Activated CD4-positive, alpha-beta T cell treated with anti-CD3 and anti-CD28 coated beads, Interleukin-2, amount 10 ng/mL, durations not matched to agents 7 days and 5 days (primary cell): ENCODE data around the gene FHIP2A. TPM values are rescaled to one million over a fixed set of nuclear protein-coding genes. Genes with fewer than 3 reads are reported as not detected.

ENCODE experiments used
- CTCF ChIA-PET: fragments of 350-600 bp; sonication (Branson Sonifier 250); formaldehyde crosslinking; loops from one replicate; lab custom pipeline; 2021; ENCODE audit warnings: antibody characterized with exemption; lab: Charles Lee
- POLR2A ChIA-PET: fragments of 350-600 bp; sonication (Branson Sonifier 250); formaldehyde crosslinking; loops from one replicate; lab custom pipeline; 2021; ENCODE audit warnings: antibody characterized with exemption; lab: Charles Lee
- DNase-seq: peaks from one replicate; pipeline ENCODE4 v3.0.0-alpha.2; 2020
- H3K27ac Mint-ChIP-seq: one replicate; pipeline ENCODE4 v1.8.0; 2021; ENCODE audit warnings: mild to moderate bottlenecking, moderate library complexity, mixed read lengths
- H3K27me3 Mint-ChIP-seq: one replicate; pipeline ENCODE4 v1.8.0; 2021; ENCODE audit warnings: mixed read lengths
- H3K36me3 Mint-ChIP-seq: one replicate; pipeline ENCODE4 v1.8.0; 2021; ENCODE audit warnings: low read depth, mixed read lengths
- H3K4me1 Mint-ChIP-seq: one replicate; pipeline ENCODE4 v1.8.0; 2021; ENCODE audit warnings: mixed read lengths
- H3K4me3 Mint-ChIP-seq: one replicate; pipeline ENCODE4 v1.8.0; 2021; ENCODE audit warnings: mild to moderate bottlenecking, moderate library complexity, mixed read lengths
- H3K9me3 Mint-ChIP-seq: one replicate; pipeline ENCODE4 v1.8.0; 2021; ENCODE audit warnings: mixed read lengths
- total RNA-seq, 2 experiments: library from RNA; stranded (reverse); gene quantifications; one replicate each; pipeline ENCODE4 v1.2.3, GENCODE V29; 2021

Gene FHIP2A
- total RNA-seq, 2 experiments from 2014 or later = 23.3 to 34.2 TPM

GRCh38 chr10:114795039-114795438 is 26.5 kb upstream of the FHIP2A start:
- POLR2A ChIA-PET = no interaction called here
- H3K27ac Mint-ChIP-seq = no peak overlapping the region
- peaks cover 21% of the 10 kb centered on the region for H3K9me3 Mint-ChIP-seq
- DNase-seq = no peak
- H3K4me3 Mint-ChIP-seq = no peak overlapping the region
- peaks cover 34% of the 10 kb centered on the region for H3K36me3 Mint-ChIP-seq
- H3K27me3 Mint-ChIP-seq = peaks cover 6% of the 10 kb centered on the region
- H3K4me1 Mint-ChIP-seq = peaks cover 16% of the 10 kb centered on the region
- CTCF ChIA-PET = no interaction called here

GRCh38 chr10:114800361-114800760 is 21.2 kb upstream of the FHIP2A start:
- Mint-ChIP-seq H3K36me3 (peaks cover 29% of the 10 kb centered on the region), H3K4me3 (peak overlapping the region; percentile 71), H3K4me1 (peaks cover 45% of the 10 kb centered on the region), H3K9me3 (peaks cover 17% of the 10 kb centered on the region), H3K27me3 (peaks cover 6% of the 10 kb centered on the region), H3K27ac (peak overlapping the region; percentile 96)
- POLR2A ChIA-PET = no interaction called here
- CTCF ChIA-PET = interaction anchor here (1.2 kb wide), 1 partner anchor 15 kb away, joined by 3 read pairs; no protein-coding TSS in a partner anchor
- DNase-seq = no peak

- peaks cover 17% of the 10 kb centered on the region for H3K9me3 Mint-ChIP-seq
- peaks cover 6% of the 10 kb centered on the region for H3K27me3 Mint-ChIP-seq
- ChIA-PET POLR2A (interaction anchor here (0.9 to 1.0 kb wide), 2 partner anchors 23 to 257 kb away, joined by 3 to 4 read pairs; no protein-coding TSS in a partner anchor), CTCF (interaction anchor here (0.9 to 1.3 kb wide), 4 partner anchors 10 to 20 kb away, joined by 3 to 5 read pairs (median 3); partner anchors contain the start of gene FHIP2A)
- peak overlapping the region; percentile 96 for H3K27ac Mint-ChIP-seq
- peaks cover 29% of the 10 kb centered on the region for H3K36me3 Mint-ChIP-seq
- peak; percentile 59 for DNase-seq
- peak overlapping the region; percentile 71 for H3K4me3 Mint-ChIP-seq
- peaks cover 45% of the 10 kb centered on the region for H3K4me1 Mint-ChIP-seq
Measured at GRCh38 chr10:114801411-114801813, 20.2 kb upstream of the FHIP2A start.

GRCh38 chr10:114802177-114802576 is 19.4 kb upstream of the FHIP2A start:
- ChIA-PET POLR2A (no interaction called here), CTCF (interaction anchor here (1.2 to 1.3 kb wide), 2 partner anchors 9 to 12 kb away, joined by 3 to 5 read pairs; no protein-coding TSS in a partner anchor)
- Mint-ChIP-seq H3K36me3 (peaks cover 22% of the 10 kb centered on the region), H3K27ac (peak overlapping the region; percentile 96), H3K4me1 (peaks cover 39% of the 10 kb centered on the region), H3K4me3 (no peak overlapping the region), H3K27me3 (no peaks in the 10 kb centered on the region), H3K9me3 (peaks cover 11% of the 10 kb centered on the region)
- DNase-seq = no peak

GRCh38 chr10:114806562-114807391 is 14.8 kb upstream of the FHIP2A start:
- Mint-ChIP-seq H3K9me3 (peaks cover 14% of the 10 kb centered on the region), H3K36me3 (peaks cover 12% of the 10 kb centered on the region), H3K27me3 (no peaks in the 10 kb centered on the region), H3K4me3 (no peak overlapping the region), H3K4me1 (peaks cover 33% of the 10 kb centered on the region), H3K27ac (no peak overlapping the region)
- CTCF ChIA-PET = no interaction called here
- POLR2A ChIA-PET = no interaction called here
- DNase-seq = no peak

GRCh38 chr10:114808982-114809381 is 12.6 kb upstream of the FHIP2A start:
- Mint-ChIP-seq H3K36me3 (peaks cover 8% of the 10 kb centered on the region), H3K4me3 (no peak overlapping the region), H3K27ac (no peak overlapping the region), H3K9me3 (peaks cover 11% of the 10 kb centered on the region), H3K27me3 (no peaks in the 10 kb centered on the region), H3K4me1 (peaks cover 28% of the 10 kb centered on the region)
- DNase-seq = no peak
- CTCF ChIA-PET = no interaction called here
- POLR2A ChIA-PET = no interaction called here

GRCh38 chr10:114810926-114811325 is 10.7 kb upstream of the FHIP2A start:
- Mint-ChIP-seq H3K36me3 (peaks cover 8% of the 10 kb centered on the region), H3K27ac (peak overlapping the region; percentile 88), H3K27me3 (peaks cover 5% of the 10 kb centered on the region), H3K4me3 (no peak overlapping the region), H3K9me3 (peaks cover 11% of the 10 kb centered on the region), H3K4me1 (peaks cover 28% of the 10 kb centered on the region)
- ChIA-PET CTCF (interaction anchor here (0.6 to 3.6 kb wide), 4 partner anchors 10 to 46 kb away, joined by 3 to 36 read pairs (median 4); partner anchors contain the start of gene FHIP2A), POLR2A (no interaction called here)
- DNase-seq = peak; percentile 20

GRCh38 chr10:114811862-114812261 is 9.7 kb upstream of the FHIP2A start:
- no peak overlapping the region for H3K27ac Mint-ChIP-seq
- CTCF ChIA-PET = interaction anchor here (1.5 to 3.6 kb wide), 2 partner anchors 10 kb away, joined by 5 to 36 read pairs; partner anchors contain the start of gene FHIP2A
- no peak overlapping the region for H3K4me3 Mint-ChIP-seq
- peaks cover 5% of the 10 kb centered on the region for H3K27me3 Mint-ChIP-seq
- POLR2A ChIA-PET = no interaction called here
- H3K4me1 Mint-ChIP-seq = peaks cover 28% of the 10 kb centered on the region
- DNase-seq = no peak
- peaks cover 11% of the 10 kb centered on the region for H3K9me3 Mint-ChIP-seq
- H3K36me3 Mint-ChIP-seq = peaks cover 8% of the 10 kb centered on the region

GRCh38 chr10:114815791-114816190 is 5.8 kb upstream of the FHIP2A start:
- Mint-ChIP-seq H3K36me3 (peaks cover 6% of the 10 kb centered on the region), H3K27me3 (peaks cover 22% of the 10 kb centered on the region), H3K4me1 (peaks cover 18% of the 10 kb centered on the region), H3K9me3 (peaks cover 4% of the 10 kb centered on the region), H3K27ac (no peak overlapping the region), H3K4me3 (no peak overlapping the region)
- DNase-seq = no peak
- POLR2A ChIA-PET = no interaction called here
- CTCF ChIA-PET = interaction anchor here (1.2 kb wide), 1 partner anchor 15 kb away, joined by 3 read pairs; no protein-coding TSS in a partner anchor

GRCh38 chr10:114816308-114816707 is 5.3 kb upstream of the FHIP2A start:
- peaks cover 3% of the 10 kb centered on the region for H3K9me3 Mint-ChIP-seq
- POLR2A ChIA-PET = no interaction called here

GRCh38 chr10:114819322-114819721 is 2.3 kb upstream of the FHIP2A start:
- ChIA-PET POLR2A (no interaction called here), CTCF (no interaction called here)
- peaks cover 7% of the 10 kb centered on the region for H3K36me3 Mint-ChIP-seq
- no peak for DNase-seq
- H3K27ac Mint-ChIP-seq = no peak overlapping the region
- H3K27me3 Mint-ChIP-seq = peaks cover 21% of the 10 kb centered on the region
- peaks cover 22% of the 10 kb centered on the region for H3K4me1 Mint-ChIP-seq
- no peaks in the 10 kb centered on the region for H3K9me3 Mint-ChIP-seq
- no peak overlapping the region for H3K4me3 Mint-ChIP-seq

More at GRCh38 chr10:114816308-114816707, 5.3 kb upstream of the FHIP2A start:
- Mint-ChIP-seq H3K27me3 (peaks cover 22% of the 10 kb centered on the region), H3K36me3 (peaks cover 5% of the 10 kb centered on the region), H3K4me1 (peaks cover 17% of the 10 kb centered on the region), H3K27ac (no peak overlapping the region), H3K4me3 (no peak overlapping the region)
- CTCF ChIA-PET = interaction anchor here (1.2 kb wide), 1 partner anchor 16 kb away, joined by 3 read pairs; no protein-coding TSS in a partner anchor
- no peak for DNase-seq

- Mint-ChIP-seq H3K4me1 (peaks cover 42% of the 10 kb centered on the region), H3K4me3 (peak overlapping the region; percentile 96), H3K27me3 (peaks cover 16% of the 10 kb centered on the region), H3K9me3 (peaks cover 2% of the 10 kb centered on the region), H3K27ac (peak overlapping the region; percentile 94), H3K36me3 (peaks cover 18% of the 10 kb centered on the region)
- DNase-seq = no peak
- ChIA-PET POLR2A (interaction anchor here (0.5 kb wide), 1 partner anchor 19 kb away, joined by 5 read pairs; no protein-coding TSS in a partner anchor), CTCF (interaction anchor here (0.7 to 3.2 kb wide), 18 partner anchors 8 to 321 kb away, joined by 3 to 36 read pairs (median 4); no protein-coding TSS in a partner anchor)
Measured at GRCh38 chr10:114821915-114822443, 399 bp downstream of the FHIP2A start.
